NCI-H2107 treated with DMSO at 0.1 percent for 48 hours (cell line): ENCODE measurements around the gene NDUFS3.

Experiments used
- DNase-seq: peaks from one replicate; lab custom pipeline; 2025; ENCODE audit not compliant: unreplicated experiment; lab: John Stamatoyannopoulos, UW

Gene NDUFS3

GRCh38 chr11:47631473-47631872 lies 52.6 kb downstream of the NDUFS3 start:
- DNase-seq, result no peak
